Gastroesophageal sphincter (tissue), 3 donors: ENCODE measurements around the gene NBEA.

Source experiments
- EP300 ChIP-seq: sonication (generic); formaldehyde crosslinking; IDR thresholded peaks from one replicate; pipeline ENCODE4 v1.6.1; 2017; ENCODE audit warnings: antibody characterized with exemption, mild to moderate bottlenecking
- POLR2A ChIP-seq, 2 donors: fragments of 450-650 bp; IDR thresholded peaks; one replicate each; pipeline ENCODE4 v1.6.1; 2017; ENCODE audit warnings: antibody characterized with exemption in 2 of 2, mild to moderate bottlenecking in 2 of 2, moderate library complexity in 1 of 2
- POLR2AphosphoS5 ChIP-seq: sonication (generic); formaldehyde crosslinking; IDR thresholded peaks from one replicate; pipeline ENCODE4 v1.6.1; 2017; ENCODE audit warnings: antibody characterized with exemption
- TF ChIP-seq, protein P1 (sequence below), 4 experiments: fragments of 200-600 bp in 2 of 4; fragments of 450-650 bp in 2 of 4; sonication (generic) in 1 of 4; IDR thresholded peaks; one replicate each; pipeline ENCODE4 v1.5.1; 2017 to 2019; ENCODE audit warnings: antibody characterized with exemption in 4 of 4, mild to moderate bottlenecking in 2 of 4, moderate library complexity in 2 of 4

GRCh38 chr13:35702316-35702715 is 760.2 kb downstream of the NBEA start:
- TF ChIP-seq, protein P1, sequence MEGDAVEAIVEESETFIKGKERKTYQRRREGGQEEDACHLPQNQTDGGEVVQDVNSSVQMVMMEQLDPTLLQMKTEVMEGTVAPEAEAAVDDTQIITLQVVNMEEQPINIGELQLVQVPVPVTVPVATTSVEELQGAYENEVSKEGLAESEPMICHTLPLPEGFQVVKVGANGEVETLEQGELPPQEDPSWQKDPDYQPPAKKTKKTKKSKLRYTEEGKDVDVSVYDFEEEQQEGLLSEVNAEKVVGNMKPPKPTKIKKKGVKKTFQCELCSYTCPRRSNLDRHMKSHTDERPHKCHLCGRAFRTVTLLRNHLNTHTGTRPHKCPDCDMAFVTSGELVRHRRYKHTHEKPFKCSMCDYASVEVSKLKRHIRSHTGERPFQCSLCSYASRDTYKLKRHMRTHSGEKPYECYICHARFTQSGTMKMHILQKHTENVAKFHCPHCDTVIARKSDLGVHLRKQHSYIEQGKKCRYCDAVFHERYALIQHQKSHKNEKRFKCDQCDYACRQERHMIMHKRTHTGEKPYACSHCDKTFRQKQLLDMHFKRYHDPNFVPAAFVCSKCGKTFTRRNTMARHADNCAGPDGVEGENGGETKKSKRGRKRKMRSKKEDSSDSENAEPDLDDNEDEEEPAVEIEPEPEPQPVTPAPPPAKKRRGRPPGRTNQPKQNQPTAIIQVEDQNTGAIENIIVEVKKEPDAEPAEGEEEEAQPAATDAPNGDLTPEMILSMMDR (IDR thresholded peaks at IDR 0.05), result no peak
- TF ChIP-seq POLR2A (IDR thresholded peaks at IDR 0.05) (no peak), POLR2AphosphoS5 (no peak), EP300 (no peak)
